SH-SY5Y (cell line): ENCODE measurements around the gene LRRC8D.

Experiments used
- GATA2 ChIP-seq: IDR thresholded peaks from 2 replicates; pipeline ENCODE4 v1.6.1; 2011; ENCODE audit warnings: mild to moderate bottlenecking, low read depth, low read length
- GATA3 ChIP-seq: IDR thresholded peaks from 2 replicates; pipeline ENCODE4 v1.6.1; 2011; ENCODE audit warnings: low read depth, mild to moderate bottlenecking, low read length, moderate library complexity

Gene LRRC8D

GRCh38 chr1:89936694-89937093 lies 115.9 kb downstream of the LRRC8D start:
- TF ChIP-seq GATA3 = no peak
- no peak for TF ChIP-seq GATA2

GRCh38 chr1:89938171-89939055 lies 117.6 kb downstream of the LRRC8D start:
- TF ChIP-seq GATA2 = no peak
- TF ChIP-seq GATA3 = no peak

- TF ChIP-seq GATA3 = no peak
- no peak for TF ChIP-seq GATA2
Observed at GRCh38 chr1:89939059-89939570, 118.3 kb downstream of the LRRC8D start.

- TF ChIP-seq GATA3 (no peak), GATA2 (no peak)
Observed at GRCh38 chr1:89939693-89940438, 119.0 kb downstream of the LRRC8D start.

- TF ChIP-seq GATA3 = no peak
Observed at GRCh38 chr1:89941110-89941766, 120.4 kb downstream of the LRRC8D start.

- TF ChIP-seq GATA3 (no peak), GATA2 (no peak)
Observed at GRCh38 chr1:89942014-89942413, 121.2 kb downstream of the LRRC8D start.

GRCh38 chr1:89942825-89943658 lies 122.2 kb downstream of the LRRC8D start:
- TF ChIP-seq GATA3 = no peak
- no peak for TF ChIP-seq GATA2

- TF ChIP-seq GATA3 (no peak), GATA2 (no peak)
Observed at GRCh38 chr1:89943846-89944781, 123.3 kb downstream of the LRRC8D start.

GRCh38 chr1:89945852-89946476 lies 125.1 kb downstream of the LRRC8D start:
- TF ChIP-seq GATA3 (no peak), GATA2 (no peak)

- TF ChIP-seq GATA2 (no peak), GATA3 (no peak)
Observed at GRCh38 chr1:89946532-89946931, 125.7 kb downstream of the LRRC8D start.

GRCh38 chr1:89948722-89949345 lies 128.0 kb downstream of the LRRC8D start:
- TF ChIP-seq GATA2 = no peak
- no peak for TF ChIP-seq GATA3

- TF ChIP-seq GATA3 = no peak
- no peak for TF ChIP-seq GATA2
Observed at GRCh38 chr1:89949991-89950624, 129.3 kb downstream of the LRRC8D start.
